Activated CD4-positive, alpha-beta T cell treated with anti-CD3 and anti-CD28 coated beads for 36 hours (primary cell): Measurements from ENCODE around the gene JAK2. TPM values are rescaled to one million over a fixed set of nuclear protein-coding genes. Genes with fewer than 3 reads are reported as not detected.

Experiments
- ATAC-seq: fragments of 200-7000 bp; cut with Tn5 transposase; one replicate; pipeline ENCODE4 v1.10.0; 2021; ENCODE audit warnings: mild to moderate bottlenecking, moderate library complexity
- CTCF ChIA-PET: fragments of 350-600 bp; sonication (Branson Sonifier 250); formaldehyde crosslinking; loops from one replicate; lab custom pipeline; 2021; ENCODE audit warnings: antibody characterized with exemption; lab: Charles Lee
- POLR2A ChIA-PET: fragments of 350-600 bp; sonication (Branson Sonifier 250); formaldehyde crosslinking; loops from one replicate; lab custom pipeline; 2021; ENCODE audit warnings: antibody characterized with exemption, inconsistent platforms; lab: Charles Lee
- DNase-seq: peaks from one replicate; pipeline ENCODE4 v3.0.0-alpha.2; 2020
- H3K27ac Mint-ChIP-seq: one replicate; pipeline ENCODE4 v1.8.0; 2021; ENCODE audit warnings: mixed read lengths
- H3K27me3 Mint-ChIP-seq: one replicate; pipeline ENCODE4 v1.8.0; 2021; ENCODE audit warnings: mixed read lengths
- H3K36me3 Mint-ChIP-seq: one replicate; pipeline ENCODE4 v1.8.0; 2021; ENCODE audit warnings: low read depth, mixed read lengths
- H3K4me1 Mint-ChIP-seq: one replicate; pipeline ENCODE4 v1.8.0; 2021; ENCODE audit warnings: mixed read lengths
- H3K4me3 Mint-ChIP-seq: one replicate; pipeline ENCODE4 v1.8.0; 2021; ENCODE audit warnings: mild to moderate bottlenecking, moderate library complexity, mixed read lengths
- H3K9me3 Mint-ChIP-seq: one replicate; pipeline ENCODE4 v1.8.0; 2021; ENCODE audit warnings: low read depth, mixed read lengths
- intact Hi-C, 2 experiments: fragments of 100-400 bp; cut with DNase I in 1 of 2; cut with micrococcal nuclease in 1 of 2; formaldehyde crosslinking; loops; one replicate each; pipeline versions ENCODE4 v1.14.2 to v1.15.1; 2022 to 2024; cut with DNase I, micrococcal nuclease
- total RNA-seq, 2 experiments: library from RNA; stranded (reverse); gene quantifications; one replicate each; pipeline ENCODE4 v1.2.3, GENCODE V29; 2021

Gene JAK2
- total RNA-seq, 2 experiments from 2014 or later = 19.4 to 19.5 TPM

GRCh38 chr9:4946937-4947336, 38.1 kb upstream of the JAK2 start:
- peaks cover 30% of the 10 kb centered on the region for H3K4me1 Mint-ChIP-seq
- DNase-seq (no peak), ATAC-seq (no peak)
- ChIA-PET CTCF (interaction anchor here (1.1 kb wide), 1 partner anchor 38 kb away, joined by 5 read pairs; no protein-coding TSS in a partner anchor), POLR2A (no interaction called here)
- peaks cover 3% of the 10 kb centered on the region for H3K9me3 Mint-ChIP-seq
- intact Hi-C loops = no loop called here
- no peaks in the 10 kb centered on the region for H3K27me3 Mint-ChIP-seq
- no peak overlapping the region for H3K27ac Mint-ChIP-seq
- no peak overlapping the region for H3K4me3 Mint-ChIP-seq
- H3K36me3 Mint-ChIP-seq = no peaks in the 10 kb centered on the region

GRCh38 chr9:4955836-4956235, 29.2 kb upstream of the JAK2 start:
- ChIA-PET CTCF (no interaction called here), POLR2A (no interaction called here)
- Mint-ChIP-seq H3K9me3 (peaks cover 2% of the 10 kb centered on the region), H3K4me1 (no peaks in the 10 kb centered on the region), H3K27me3 (peaks cover 2% of the 10 kb centered on the region), H3K4me3 (no peak overlapping the region), H3K36me3 (peaks cover 2% of the 10 kb centered on the region), H3K27ac (no peak overlapping the region)
- ATAC-seq (no peak), DNase-seq (no peak)
- intact Hi-C loops = no loop called here

GRCh38 chr9:4959031-4959430, 26.0 kb upstream of the JAK2 start:
- intact Hi-C loops = no loop called here
- DNase-seq (no peak), ATAC-seq (no peak)
- Mint-ChIP-seq H3K4me3 (no peak overlapping the region), H3K4me1 (no peaks in the 10 kb centered on the region), H3K27me3 (no peaks in the 10 kb centered on the region), H3K36me3 (peaks cover 3% of the 10 kb centered on the region), H3K27ac (no peak overlapping the region), H3K9me3 (peaks cover 7% of the 10 kb centered on the region)
- CTCF ChIA-PET = interaction anchor here (2.3 kb wide), 1 partner anchor 17 kb away, joined by 9 read pairs; no protein-coding TSS in a partner anchor
- POLR2A ChIA-PET = no interaction called here

GRCh38 chr9:4962085-4962484, 23.0 kb upstream of the JAK2 start:
- H3K36me3 Mint-ChIP-seq = peaks cover 3% of the 10 kb centered on the region
- CTCF ChIA-PET = no interaction called here
- POLR2A ChIA-PET = no interaction called here

GRCh38 chr9:4964540-4964939, 20.5 kb upstream of the JAK2 start:
- H3K27me3 Mint-ChIP-seq = no peaks in the 10 kb centered on the region
- intact Hi-C loops = no loop called here
- ChIA-PET CTCF (interaction anchor here (1.1 to 1.2 kb wide), 2 partner anchors 11 to 133 kb away, joined by 3 read pairs; no protein-coding TSS in a partner anchor), POLR2A (no interaction called here)
- no peak overlapping the region for H3K27ac Mint-ChIP-seq
- peaks cover 19% of the 10 kb centered on the region for H3K4me1 Mint-ChIP-seq
- H3K36me3 Mint-ChIP-seq = peaks cover 3% of the 10 kb centered on the region
- peaks cover 8% of the 10 kb centered on the region for H3K9me3 Mint-ChIP-seq
- H3K4me3 Mint-ChIP-seq = no peak overlapping the region
- no peak for DNase-seq
- ATAC-seq = no peak

More at GRCh38 chr9:4962085-4962484, 23.0 kb upstream of the JAK2 start:
- no peak overlapping the region for H3K27ac Mint-ChIP-seq
- DNase-seq (no peak), ATAC-seq (no peak)
- H3K4me3 Mint-ChIP-seq = no peak overlapping the region
- no peaks in the 10 kb centered on the region for H3K27me3 Mint-ChIP-seq
- intact Hi-C loops = no loop called here
- H3K9me3 Mint-ChIP-seq = peaks cover 8% of the 10 kb centered on the region
- H3K4me1 Mint-ChIP-seq = peaks cover 5% of the 10 kb centered on the region

- H3K27me3 Mint-ChIP-seq = no peaks in the 10 kb centered on the region
- ChIA-PET POLR2A (no interaction called here), CTCF (interaction anchor here (0.8 to 1.2 kb wide), 2 partner anchors 12 to 449 kb away, joined by 3 read pairs; no protein-coding TSS in a partner anchor)
- intact Hi-C loops = no loop called here
- no peak overlapping the region for H3K4me3 Mint-ChIP-seq
- H3K27ac Mint-ChIP-seq = no peak overlapping the region
- DNase-seq = no peak
- H3K36me3 Mint-ChIP-seq = peaks cover 3% of the 10 kb centered on the region
- peaks cover 19% of the 10 kb centered on the region for H3K4me1 Mint-ChIP-seq
- peaks cover 8% of the 10 kb centered on the region for H3K9me3 Mint-ChIP-seq
- ATAC-seq = no peak
These were observed 19.8 kb upstream of the JAK2 start for GRCh38 chr9:4965174-4965821.

GRCh38 chr9:4967523-4967922, 17.5 kb upstream of the JAK2 start:
- no peak for DNase-seq
- ATAC-seq = no peak
- CTCF ChIA-PET = no interaction called here
- POLR2A ChIA-PET = no interaction called here
- Mint-ChIP-seq H3K9me3 (peaks cover 8% of the 10 kb centered on the region), H3K27me3 (no peaks in the 10 kb centered on the region), H3K27ac (peak overlapping the region; percentile 45), H3K4me3 (no peak overlapping the region), H3K4me1 (peaks cover 19% of the 10 kb centered on the region), H3K36me3 (peaks cover 3% of the 10 kb centered on the region)
- intact Hi-C loops = no loop called here

GRCh38 chr9:4969130-4969529, 15.9 kb upstream of the JAK2 start:
- Mint-ChIP-seq H3K4me3 (peak overlapping the region; percentile 13), H3K27ac (peak overlapping the region; percentile 90), H3K36me3 (no peaks in the 10 kb centered on the region), H3K27me3 (no peaks in the 10 kb centered on the region), H3K4me1 (peaks cover 21% of the 10 kb centered on the region), H3K9me3 (peaks cover under 1% of the 10 kb centered on the region)
- intact Hi-C loops = no loop called here
- CTCF ChIA-PET = interaction anchor here (0.5 kb wide), 1 partner anchor 24 kb away, joined by 3 read pairs; no protein-coding TSS in a partner anchor
- DNase-seq = no peak
- ATAC-seq = no peak
- POLR2A ChIA-PET = no interaction called here

GRCh38 chr9:4970970-4971641, 14.0 kb upstream of the JAK2 start:
- no peak overlapping the region for H3K4me3 Mint-ChIP-seq
- CTCF ChIA-PET = interaction anchor here (0.6 to 2.3 kb wide), 18 partner anchors 9 to 656 kb away, joined by 3 to 9 read pairs (median 3); partner anchors contain the start of gene JAK2
- no peaks in the 10 kb centered on the region for H3K9me3 Mint-ChIP-seq
- DNase-seq (peak; percentile 85), ATAC-seq (peak; percentile 94)
- H3K27me3 Mint-ChIP-seq = no peaks in the 10 kb centered on the region
- peaks cover 18% of the 10 kb centered on the region for H3K4me1 Mint-ChIP-seq
- no peaks in the 10 kb centered on the region for H3K36me3 Mint-ChIP-seq
- H3K27ac Mint-ChIP-seq = no peak overlapping the region
- POLR2A ChIA-PET = interaction anchor here (0.5 to 1.4 kb wide), 11 partner anchors 11 to 1780 kb away, joined by 3 to 7 read pairs (median 4); partner anchors contain the start of gene JAK2
- intact Hi-C loops = loop anchor here (1.0 kb wide), 5 partner anchors 9 to 179 kb away; partner anchors contain the start of gene RCL1 (in 1 of the 2)

- Mint-ChIP-seq H3K36me3 (no peaks in the 10 kb centered on the region), H3K9me3 (no peaks in the 10 kb centered on the region), H3K27ac (no peak overlapping the region), H3K4me1 (peaks cover 9% of the 10 kb centered on the region), H3K27me3 (no peaks in the 10 kb centered on the region), H3K4me3 (no peak overlapping the region)
- CTCF ChIA-PET = interaction anchor here (1.1 to 1.4 kb wide), 3 partner anchors 9 to 538 kb away, joined by 3 to 9 read pairs (median 5); no protein-coding TSS in a partner anchor
- intact Hi-C loops = no loop called here
- POLR2A ChIA-PET = no interaction called here
- no peak for ATAC-seq
- DNase-seq = no peak
These were observed 11.8 kb upstream of the JAK2 start for GRCh38 chr9:4973246-4973645.

GRCh38 chr9:4973902-4974301, 11.2 kb upstream of the JAK2 start:
- no peaks in the 10 kb centered on the region for H3K27me3 Mint-ChIP-seq
- no peak overlapping the region for H3K27ac Mint-ChIP-seq
- POLR2A ChIA-PET = interaction anchor here (0.6 kb wide), 1 partner anchor 234 kb away, joined by 4 read pairs; no protein-coding TSS in a partner anchor
- DNase-seq (no peak), ATAC-seq (no peak)
- intact Hi-C loops = no loop called here
- no peaks in the 10 kb centered on the region for H3K36me3 Mint-ChIP-seq
- no peaks in the 10 kb centered on the region for H3K9me3 Mint-ChIP-seq
- CTCF ChIA-PET = interaction anchor here (1.1 to 1.8 kb wide), 3 partner anchors 9 to 537 kb away, joined by 3 to 9 read pairs (median 4); partner anchors contain the start of gene JAK2
- no peak overlapping the region for H3K4me3 Mint-ChIP-seq
- peaks cover 6% of the 10 kb centered on the region for H3K4me1 Mint-ChIP-seq
